Suprapubic skin (tissue), 4 donors: ENCODE data around the gene NUCB1. TPM values are rescaled to one million over a fixed set of nuclear protein-coding genes. Genes with fewer than 3 reads are reported as not detected.
A peak's percentile ranks its signal among the peaks of the same experiment; 100 is the strongest.
"Not testable (repeated sequence)": the region's sequence is repeated elsewhere in the genome, so short reads cannot be mapped to it uniquely, and the experiment has no call there.

ENCODE experiments used
- DNase-seq, 2 donors: peaks; one replicate each; pipeline ENCODE4 v3.0.0-alpha.2; 2019; ENCODE audit warnings: low spot score in 2 of 2
- H3K27ac ChIP-seq: fragments of 200-600 bp; sonication (generic); one replicate; pipeline ENCODE4 v1.5.1; 2019
- H3K27me3 ChIP-seq: fragments of 200-600 bp; sonication (generic); one replicate; pipeline ENCODE4 v1.5.1; 2019
- H3K36me3 ChIP-seq: fragments of 200-600 bp; sonication (generic); one replicate; pipeline ENCODE4 v1.5.1; 2019
- H3K4me1 ChIP-seq: fragments of 200-600 bp; sonication (generic); one replicate; pipeline ENCODE4 v1.5.1; 2019
- H3K4me3 ChIP-seq: fragments of 200-600 bp; sonication (generic); one replicate; pipeline ENCODE4 v1.5.1; 2019; ENCODE audit warnings: mild to moderate bottlenecking
- H3K9me3 ChIP-seq: fragments of 200-600 bp; sonication (generic); one replicate; pipeline ENCODE4 v1.5.1; 2019
- EP300 ChIP-seq: sonication (generic); formaldehyde crosslinking; IDR thresholded peaks from one replicate; pipeline ENCODE4 v1.6.1; 2017; ENCODE audit warnings: antibody characterized with exemption
- POLR2A ChIP-seq, 2 donors: fragments of 450-650 bp; IDR thresholded peaks; one replicate each; pipeline ENCODE4 v1.6.1; 2017; ENCODE audit warnings: antibody characterized with exemption in 2 of 2, mild to moderate bottlenecking in 2 of 2, moderate library complexity in 2 of 2
- POLR2AphosphoS5 ChIP-seq, 3 donors: sonication (generic); formaldehyde crosslinking; IDR thresholded peaks; one replicate each; pipeline ENCODE4 v1.6.1; 2017; ENCODE audit warnings: antibody characterized with exemption in 3 of 3
- WGBS: methylation state at CpG from one replicate; pipeline ENCODE4 v1.1.5; 2018; 5-methylcytosine and 5-hydroxymethylcytosine counted together
- total RNA-seq, 4 donors: library from RNA; depleted of rRNA; stranded (reverse); fragments of >200 nt; gene quantifications; one replicate each; pipeline ENCODE4 v1.1.0, GENCODE V29; 2016
- TF ChIP-seq, protein P1 (sequence below), 2 donors: fragments of 200-600 bp in 1 of 2; fragments of 450-650 bp in 1 of 2; sonication (generic) in 1 of 2; IDR thresholded peaks; one replicate each; pipeline ENCODE4 v1.5.1; 2016 to 2019; ENCODE audit warnings: antibody characterized with exemption in 2 of 2, mild to moderate bottlenecking in 1 of 2, moderate library complexity in 1 of 2

The NUCB1 gene
- total RNA-seq, 4 donors from 2014 or later: 132 to 220 (median 204) TPM

DNA sequence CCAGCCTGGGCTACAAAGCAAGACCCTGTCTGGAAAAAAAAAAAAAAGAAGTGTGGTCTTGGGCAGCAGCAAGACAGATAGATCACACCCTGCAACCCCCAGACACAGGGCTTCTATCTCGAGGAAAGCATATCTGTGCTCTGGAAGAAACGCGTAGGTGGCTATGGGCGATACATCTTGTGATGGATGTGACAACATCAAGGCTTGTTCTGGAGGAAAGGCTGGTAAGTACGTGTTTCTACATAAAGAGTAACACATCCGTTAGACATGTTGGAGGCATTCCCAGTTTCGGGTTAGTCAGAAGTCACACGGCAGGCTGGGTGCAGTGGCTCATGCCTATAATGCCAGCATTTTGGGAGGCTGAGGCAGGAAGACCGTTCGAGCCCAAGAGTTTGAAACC lies 26.8 kb downstream of the NUCB1 start:
- TF ChIP-seq, protein P1, sequence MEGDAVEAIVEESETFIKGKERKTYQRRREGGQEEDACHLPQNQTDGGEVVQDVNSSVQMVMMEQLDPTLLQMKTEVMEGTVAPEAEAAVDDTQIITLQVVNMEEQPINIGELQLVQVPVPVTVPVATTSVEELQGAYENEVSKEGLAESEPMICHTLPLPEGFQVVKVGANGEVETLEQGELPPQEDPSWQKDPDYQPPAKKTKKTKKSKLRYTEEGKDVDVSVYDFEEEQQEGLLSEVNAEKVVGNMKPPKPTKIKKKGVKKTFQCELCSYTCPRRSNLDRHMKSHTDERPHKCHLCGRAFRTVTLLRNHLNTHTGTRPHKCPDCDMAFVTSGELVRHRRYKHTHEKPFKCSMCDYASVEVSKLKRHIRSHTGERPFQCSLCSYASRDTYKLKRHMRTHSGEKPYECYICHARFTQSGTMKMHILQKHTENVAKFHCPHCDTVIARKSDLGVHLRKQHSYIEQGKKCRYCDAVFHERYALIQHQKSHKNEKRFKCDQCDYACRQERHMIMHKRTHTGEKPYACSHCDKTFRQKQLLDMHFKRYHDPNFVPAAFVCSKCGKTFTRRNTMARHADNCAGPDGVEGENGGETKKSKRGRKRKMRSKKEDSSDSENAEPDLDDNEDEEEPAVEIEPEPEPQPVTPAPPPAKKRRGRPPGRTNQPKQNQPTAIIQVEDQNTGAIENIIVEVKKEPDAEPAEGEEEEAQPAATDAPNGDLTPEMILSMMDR (IDR thresholded peaks at IDR 0.05): no peak
- TF ChIP-seq POLR2AphosphoS5 (IDR thresholded peaks at IDR 0.05) (no peak), POLR2A (IDR thresholded peaks at IDR 0.05) (no peak), EP300 (no peak)
- Histone ChIP-seq H3K4me1 (peaks cover 7% of the 10 kb centered on the region), H3K9me3 (no peaks in the 10 kb centered on the region), H3K27me3 (no peaks in the 10 kb centered on the region), H3K27ac (no peak overlapping the region), H3K36me3 (peaks cover 13% of the 10 kb centered on the region), H3K4me3 (no peak overlapping the region)
- DNase-seq: no peak
- WGBS: 11% methylated on average over 10 of the region's 10 CpGs

DNA sequence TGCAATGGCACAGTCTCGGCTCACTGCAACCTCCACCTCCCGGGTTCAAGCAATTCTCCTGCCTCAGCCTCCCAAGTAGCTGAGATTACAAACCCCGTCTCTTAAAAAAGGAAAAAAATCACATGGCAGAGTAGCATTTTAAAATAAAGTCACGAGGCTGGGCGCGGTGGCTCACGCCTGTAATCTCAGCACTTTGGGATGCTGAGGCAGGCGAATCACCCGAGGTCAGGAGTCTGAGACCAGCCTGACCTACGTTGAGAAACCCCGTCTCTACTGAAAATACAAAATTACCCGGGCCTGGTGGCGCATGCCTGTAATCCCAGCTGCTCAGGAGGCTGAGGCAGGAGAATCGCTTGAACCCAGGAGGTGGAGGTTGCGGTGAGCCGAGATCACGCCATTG lies 27.6 kb downstream of the NUCB1 start:
- H3K9me3 ChIP-seq, DNase-seq, H3K27ac ChIP-seq, H3K4me1 ChIP-seq, H3K4me3 ChIP-seq, H3K27me3 ChIP-seq, H3K36me3 ChIP-seq: not testable (repeated sequence)
- 78% methylated on average over 16 of the region's 17 CpGs for WGBS

DNA sequence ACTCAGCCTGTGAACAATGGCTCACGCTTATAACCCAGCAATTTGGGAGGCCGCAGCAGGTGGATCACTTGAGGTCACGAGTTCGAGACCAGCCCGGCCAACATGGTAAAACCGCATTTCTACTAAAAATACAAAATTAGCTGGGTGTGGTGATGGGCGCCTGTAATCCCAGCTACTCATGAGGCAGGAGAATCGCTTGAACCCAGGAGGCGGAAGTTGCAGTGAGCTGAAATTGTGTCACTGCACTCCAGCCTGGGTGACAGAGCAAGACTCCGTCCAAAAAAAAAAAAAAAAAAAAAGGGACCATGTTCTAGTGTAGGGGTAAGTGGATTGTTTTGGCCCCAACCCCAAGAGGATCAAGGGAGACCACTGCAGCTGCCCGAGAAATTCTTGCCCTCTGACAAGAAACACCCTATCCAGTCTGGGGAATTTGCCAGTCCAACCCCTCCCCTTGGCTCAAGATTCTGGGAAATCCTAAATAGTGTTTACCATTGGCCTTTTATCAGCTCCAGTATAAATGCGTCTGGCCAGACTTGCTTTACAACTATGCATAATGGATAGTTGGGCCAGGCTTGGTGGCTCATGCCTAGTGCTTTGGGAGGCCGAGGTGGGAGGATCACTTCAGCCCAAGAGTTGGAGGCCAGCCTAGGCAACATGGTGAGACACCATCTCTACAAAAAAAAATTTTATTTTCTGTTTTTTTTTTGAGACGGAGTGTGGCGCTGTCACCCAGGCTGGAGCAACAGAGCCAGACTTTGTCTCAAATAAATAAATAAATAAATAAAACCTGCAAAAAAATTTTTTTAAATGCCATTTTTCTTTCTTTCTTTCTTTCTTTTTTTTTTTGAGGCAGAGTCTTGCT lies 28.3 kb downstream of the NUCB1 start:
- Histone ChIP-seq H3K4me3 (no peak overlapping the region), H3K27ac (no peak overlapping the region), H3K4me1 (peaks cover 14% of the 10 kb centered on the region), H3K36me3 (no peaks in the 10 kb centered on the region), H3K9me3 (no peaks in the 10 kb centered on the region), H3K27me3 (no peaks in the 10 kb centered on the region)
- 70% methylated on average over 15 of the region's 15 CpGs for WGBS
- DNase-seq: no peak
- TF ChIP-seq, protein P1 (IDR thresholded peaks at IDR 0.05): no peak
- TF ChIP-seq POLR2A (IDR thresholded peaks at IDR 0.05): no peak
- no peak for TF ChIP-seq POLR2AphosphoS5 (IDR thresholded peaks at IDR 0.05)
- no peak for TF ChIP-seq EP300

DNA sequence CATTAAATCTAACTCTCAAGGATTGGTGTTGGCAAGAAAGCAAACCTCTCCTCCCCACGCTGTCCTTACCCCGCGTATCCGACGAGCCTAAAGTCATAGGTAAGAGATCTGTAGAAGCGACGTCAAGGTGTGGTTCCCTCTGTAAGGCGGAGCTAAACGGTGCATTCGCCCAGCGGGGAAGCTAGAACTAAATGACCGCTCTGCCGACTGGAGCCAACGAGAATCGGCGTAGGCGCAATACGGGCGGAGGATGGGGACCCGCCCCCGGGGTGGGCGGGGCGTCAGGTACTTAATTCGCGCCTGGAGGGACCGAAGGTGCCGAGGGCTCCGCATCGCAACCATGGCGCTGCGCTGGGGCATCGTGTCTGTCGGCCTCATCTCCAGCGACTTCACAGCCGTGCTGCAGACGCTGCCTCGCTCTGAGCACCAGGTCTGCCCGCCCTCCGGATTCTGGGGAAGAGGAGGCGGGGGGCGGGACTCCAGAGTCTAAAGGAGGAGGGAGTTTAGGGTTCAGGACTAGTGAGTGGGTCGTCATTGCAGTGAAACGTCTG lies 33.3 kb downstream of the NUCB1 start, which contains the start of gene DHDH:
Gene DHDH (plus strand): TSS at position 318 of the 551 bp plus-strand sequence. CDS start 23 bp downstream, at position 341.
- peaks cover 12% of the 10 kb centered on the region for H3K4me1 ChIP-seq
- TF ChIP-seq, protein P1 (IDR thresholded peaks at IDR 0.05): no peak
- TF ChIP-seq POLR2A (IDR thresholded peaks at IDR 0.05): no peak
- TF ChIP-seq POLR2AphosphoS5 (IDR thresholded peaks at IDR 0.05): no peak
- DNase-seq: peak; percentile 84 to 86
- H3K4me3 ChIP-seq: peak within 1 kb of the TSS; percentile 48
- H3K27ac ChIP-seq: no peak within 1 kb of the TSS
- H3K36me3 ChIP-seq: no peaks in the 10 kb centered on the region
- no peaks in the 10 kb centered on the region for H3K9me3 ChIP-seq
- no peaks in the 10 kb centered on the region for H3K27me3 ChIP-seq
- WGBS: 0% methylated on average over 43 of the region's 43 CpGs

DNA sequence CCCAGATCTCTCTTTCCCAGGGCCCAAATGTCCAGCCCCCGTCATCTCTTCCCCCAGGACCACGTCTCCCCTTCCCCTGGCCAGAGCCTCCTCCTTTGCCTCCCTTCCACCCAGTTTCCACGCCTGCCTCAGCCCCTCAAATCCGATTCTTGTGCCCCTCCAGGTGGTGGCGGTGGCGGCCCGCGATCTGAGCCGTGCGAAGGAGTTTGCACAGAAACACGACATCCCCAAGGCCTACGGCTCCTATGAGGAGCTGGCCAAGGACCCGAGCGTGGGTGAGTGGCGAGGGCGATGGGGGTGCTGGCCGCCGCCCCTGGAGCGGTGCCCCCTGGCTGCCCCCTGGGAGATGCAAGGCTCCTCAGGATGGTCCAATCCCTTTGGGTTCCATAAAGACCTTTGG lies 34.7 kb downstream of the NUCB1 start:
- Histone ChIP-seq H3K9me3 (no peaks in the 10 kb centered on the region), H3K27ac (no peak overlapping the region), H3K36me3 (no peaks in the 10 kb centered on the region), H3K27me3 (no peaks in the 10 kb centered on the region), H3K4me1 (peaks cover 12% of the 10 kb centered on the region), H3K4me3 (no peak overlapping the region)
- no peak for DNase-seq
- WGBS: 90% methylated on average over 19 of the region's 19 CpGs
- TF ChIP-seq, protein P1 (IDR thresholded peaks at IDR 0.05): no peak
- TF ChIP-seq POLR2A (IDR thresholded peaks at IDR 0.05): no peak
- TF ChIP-seq EP300: no peak
- no peak for TF ChIP-seq POLR2AphosphoS5 (IDR thresholded peaks at IDR 0.05)
